ENCODE measurements around the gene BTG1.

DNA sequence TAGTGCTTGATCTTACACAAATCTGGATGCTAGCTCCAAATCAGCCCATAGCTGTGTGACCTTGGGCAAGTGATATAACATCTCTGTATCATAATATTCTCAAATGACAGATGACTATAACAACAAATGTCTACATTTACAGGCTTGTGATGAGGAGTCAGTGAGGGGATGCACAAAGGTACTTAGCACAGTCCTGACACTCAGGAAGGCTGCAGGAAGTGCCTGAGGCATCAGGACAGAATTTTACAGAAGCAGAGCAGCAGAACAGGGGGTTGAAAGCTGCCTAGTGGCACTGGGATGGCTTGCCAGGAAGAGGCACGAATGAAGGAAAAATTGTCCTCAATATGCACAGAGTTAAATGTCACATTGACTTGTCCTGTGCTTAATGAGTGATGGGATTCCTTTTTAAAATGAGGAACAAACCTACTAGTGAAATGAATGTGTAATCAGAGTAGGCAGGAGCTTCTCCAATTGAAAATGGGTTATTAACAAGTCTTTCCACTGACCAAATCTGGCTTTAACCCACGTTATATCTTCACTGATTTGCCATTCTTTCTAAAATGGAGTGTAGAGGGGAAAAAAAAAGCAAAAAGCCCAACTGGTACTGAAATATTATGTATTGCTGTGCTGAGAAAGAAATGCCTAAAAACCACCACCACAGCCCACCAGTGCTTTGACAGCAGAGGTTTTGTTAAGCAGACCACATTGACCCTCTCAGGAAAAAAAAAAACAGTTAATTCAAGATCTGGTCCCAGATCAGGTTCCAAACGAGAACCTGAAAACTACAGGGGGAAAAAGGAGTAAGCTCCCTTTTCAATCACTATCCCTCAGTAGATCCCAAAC, 11.6 kb downstream of the BTG1 start:
- no peak for TF ChIP-seq CTCF (IDR thresholded peaks at IDR 0.05; ENCODE audit: low read depth, low read length, missing input control)
- TF ChIP-seq, protein P1, sequence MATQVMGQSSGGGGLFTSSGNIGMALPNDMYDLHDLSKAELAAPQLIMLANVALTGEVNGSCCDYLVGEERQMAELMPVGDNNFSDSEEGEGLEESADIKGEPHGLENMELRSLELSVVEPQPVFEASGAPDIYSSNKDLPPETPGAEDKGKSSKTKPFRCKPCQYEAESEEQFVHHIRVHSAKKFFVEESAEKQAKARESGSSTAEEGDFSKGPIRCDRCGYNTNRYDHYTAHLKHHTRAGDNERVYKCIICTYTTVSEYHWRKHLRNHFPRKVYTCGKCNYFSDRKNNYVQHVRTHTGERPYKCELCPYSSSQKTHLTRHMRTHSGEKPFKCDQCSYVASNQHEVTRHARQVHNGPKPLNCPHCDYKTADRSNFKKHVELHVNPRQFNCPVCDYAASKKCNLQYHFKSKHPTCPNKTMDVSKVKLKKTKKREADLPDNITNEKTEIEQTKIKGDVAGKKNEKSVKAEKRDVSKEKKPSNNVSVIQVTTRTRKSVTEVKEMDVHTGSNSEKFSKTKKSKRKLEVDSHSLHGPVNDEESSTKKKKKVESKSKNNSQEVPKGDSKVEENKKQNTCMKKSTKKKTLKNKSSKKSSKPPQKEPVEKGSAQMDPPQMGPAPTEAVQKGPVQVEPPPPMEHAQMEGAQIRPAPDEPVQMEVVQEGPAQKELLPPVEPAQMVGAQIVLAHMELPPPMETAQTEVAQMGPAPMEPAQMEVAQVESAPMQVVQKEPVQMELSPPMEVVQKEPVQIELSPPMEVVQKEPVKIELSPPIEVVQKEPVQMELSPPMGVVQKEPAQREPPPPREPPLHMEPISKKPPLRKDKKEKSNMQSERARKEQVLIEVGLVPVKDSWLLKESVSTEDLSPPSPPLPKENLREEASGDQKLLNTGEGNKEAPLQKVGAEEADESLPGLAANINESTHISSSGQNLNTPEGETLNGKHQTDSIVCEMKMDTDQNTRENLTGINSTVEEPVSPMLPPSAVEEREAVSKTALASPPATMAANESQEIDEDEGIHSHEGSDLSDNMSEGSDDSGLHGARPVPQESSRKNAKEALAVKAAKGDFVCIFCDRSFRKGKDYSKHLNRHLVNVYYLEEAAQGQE (IDR thresholded peaks at IDR 0.05) = no peak
- no peak for TF ChIP-seq RAD21 (IDR thresholded peaks at IDR 0.05)
- no peak for TF ChIP-seq EGR1 (IDR thresholded peaks at IDR 0.05; ENCODE audit: low read depth in 2 of 2)
- TF ChIP-seq, protein P2, sequence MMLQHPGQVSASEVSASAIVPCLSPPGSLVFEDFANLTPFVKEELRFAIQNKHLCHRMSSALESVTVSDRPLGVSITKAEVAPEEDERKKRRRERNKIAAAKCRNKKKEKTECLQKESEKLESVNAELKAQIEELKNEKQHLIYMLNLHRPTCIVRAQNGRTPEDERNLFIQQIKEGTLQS (IDR thresholded peaks at IDR 0.05) = no peak
- no peak for TF ChIP-seq JUND (IDR thresholded peaks at IDR 0.05)
- TF ChIP-seq, protein P3, sequence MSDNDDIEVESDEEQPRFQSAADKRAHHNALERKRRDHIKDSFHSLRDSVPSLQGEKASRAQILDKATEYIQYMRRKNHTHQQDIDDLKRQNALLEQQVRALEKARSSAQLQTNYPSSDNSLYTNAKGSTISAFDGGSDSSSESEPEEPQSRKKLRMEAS (IDR thresholded peaks at IDR 0.05) = no peak
- TF ChIP-seq TAF1 (conservative IDR thresholded peaks at IDR 0.05) = no peak
- TF ChIP-seq GABPA (IDR thresholded peaks at IDR 0.05 in 1 of 2, conservative IDR thresholded peaks at IDR 0.05 in 1 of 2) = no peak
- no peak for TF ChIP-seq SP1 (IDR thresholded peaks at IDR 0.05)
- TF ChIP-seq FOXA1 (IDR thresholded peaks at IDR 0.05) = no peak

Measured in liver (tissue), 3 donors.